Neutrophil (primary cell): ENCODE results near the gene TPRX1.

ENCODE experiments used
- H3K27ac ChIP-seq: fragments of 200-600 bp; sonication (generic); 2 replicates; pipeline ENCODE4 v1.5.1; 2016; ENCODE audit warnings: mild to moderate bottlenecking, moderate library complexity
- H3K27me3 ChIP-seq: fragments of 200-600 bp; sonication (generic); 2 replicates; pipeline ENCODE4 v1.6.0; 2016; ENCODE audit warnings: mild to moderate bottlenecking
- H3K36me3 ChIP-seq: fragments of 200-600 bp; sonication (generic); 2 replicates; pipeline ENCODE4 v1.5.1; 2017
- H3K4me1 ChIP-seq, 2 experiments: fragments of 200-600 bp in 1 of 2; sonication (generic) in 1 of 2; 1 replicate in 1 of 2; 2 replicates in 1 of 2; pipeline versions ENCODE4 v1.5.1 to v1.6.1; 2013 to 2016; ENCODE audit warnings: low read depth in 1 of 2, low read length in 1 of 2, mild to moderate bottlenecking in 1 of 2, moderate library complexity in 1 of 2; ENCODE audit not compliant: control insufficient read depth in 1 of 2, insufficient read depth in 1 of 2
- H3K4me3 ChIP-seq, 2 experiments: fragments of 200-600 bp in 1 of 2; sonication (generic) in 1 of 2; 1 replicate in 1 of 2; 2 replicates in 1 of 2; pipeline ENCODE4 v1.5.1; 2013 to 2016; ENCODE audit warnings: low read depth in 1 of 2, low read length in 1 of 2, mild to moderate bottlenecking in 1 of 2, moderate library complexity in 1 of 2
- H3K9me3 ChIP-seq: fragments of 200-600 bp; sonication (generic); 2 replicates; pipeline ENCODE4 v1.5.1; 2016
- TF ChIP-seq, protein P1 (sequence below): fragments of 200-600 bp; sonication (generic); IDR thresholded peaks from 2 replicates; pipeline ENCODE4 v1.5.1; 2016; ENCODE audit warnings: antibody characterized with exemption

TPRX1 gene

DNA sequence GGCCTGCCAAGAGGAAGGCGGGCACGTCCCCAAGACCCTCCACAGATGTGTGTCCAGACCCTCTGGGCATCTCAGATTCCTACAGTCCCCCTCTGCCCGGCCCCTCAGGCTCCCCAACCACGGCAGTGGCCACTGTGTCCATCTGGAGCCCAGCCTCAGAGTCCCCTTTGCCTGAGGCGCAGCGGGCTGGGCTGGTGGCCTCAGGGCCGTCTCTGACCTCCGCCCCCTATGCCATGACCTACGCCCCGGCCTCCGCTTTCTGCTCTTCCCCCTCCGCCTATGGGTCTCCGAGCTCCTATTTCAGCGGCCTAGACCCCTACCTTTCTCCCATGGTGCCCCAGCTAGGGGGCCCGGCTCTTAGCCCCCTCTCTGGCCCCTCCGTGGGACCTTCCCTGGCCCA, 35.1 kb upstream of the TPRX1 start:
- H3K4me1 ChIP-seq = no peaks in the 10 kb centered on the region
- no peak overlapping the region for H3K4me3 ChIP-seq
- H3K27ac ChIP-seq = no peak overlapping the region
- no peaks in the 10 kb centered on the region for H3K9me3 ChIP-seq
- TF ChIP-seq, protein P1, sequence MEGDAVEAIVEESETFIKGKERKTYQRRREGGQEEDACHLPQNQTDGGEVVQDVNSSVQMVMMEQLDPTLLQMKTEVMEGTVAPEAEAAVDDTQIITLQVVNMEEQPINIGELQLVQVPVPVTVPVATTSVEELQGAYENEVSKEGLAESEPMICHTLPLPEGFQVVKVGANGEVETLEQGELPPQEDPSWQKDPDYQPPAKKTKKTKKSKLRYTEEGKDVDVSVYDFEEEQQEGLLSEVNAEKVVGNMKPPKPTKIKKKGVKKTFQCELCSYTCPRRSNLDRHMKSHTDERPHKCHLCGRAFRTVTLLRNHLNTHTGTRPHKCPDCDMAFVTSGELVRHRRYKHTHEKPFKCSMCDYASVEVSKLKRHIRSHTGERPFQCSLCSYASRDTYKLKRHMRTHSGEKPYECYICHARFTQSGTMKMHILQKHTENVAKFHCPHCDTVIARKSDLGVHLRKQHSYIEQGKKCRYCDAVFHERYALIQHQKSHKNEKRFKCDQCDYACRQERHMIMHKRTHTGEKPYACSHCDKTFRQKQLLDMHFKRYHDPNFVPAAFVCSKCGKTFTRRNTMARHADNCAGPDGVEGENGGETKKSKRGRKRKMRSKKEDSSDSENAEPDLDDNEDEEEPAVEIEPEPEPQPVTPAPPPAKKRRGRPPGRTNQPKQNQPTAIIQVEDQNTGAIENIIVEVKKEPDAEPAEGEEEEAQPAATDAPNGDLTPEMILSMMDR = no peak
- H3K36me3 ChIP-seq = no peaks in the 10 kb centered on the region
- H3K27me3 ChIP-seq = no peaks in the 10 kb centered on the region

DNA sequence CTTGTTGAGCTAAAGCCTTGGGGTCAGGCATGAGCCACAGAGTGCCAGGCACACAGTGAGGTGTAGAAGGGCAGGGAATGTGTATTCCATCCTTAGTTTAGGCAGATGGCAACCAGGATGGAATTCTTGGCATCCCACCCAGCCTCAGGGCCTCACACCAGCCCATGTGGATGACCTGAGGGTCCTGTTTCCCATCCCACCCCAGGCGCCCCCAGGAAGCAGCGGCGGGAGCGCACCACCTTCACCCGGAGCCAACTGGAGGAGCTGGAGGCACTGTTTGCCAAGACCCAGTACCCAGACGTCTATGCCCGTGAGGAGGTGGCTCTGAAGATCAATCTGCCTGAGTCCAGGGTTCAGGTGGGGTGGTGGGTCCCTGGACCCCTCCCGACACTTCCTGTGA, 31.7 kb upstream of the TPRX1 start:
- H3K36me3 ChIP-seq = no peaks in the 10 kb centered on the region
- no peak overlapping the region for H3K4me3 ChIP-seq
- no peaks in the 10 kb centered on the region for H3K4me1 ChIP-seq
- H3K27ac ChIP-seq = no peak overlapping the region
- H3K27me3 ChIP-seq = no peaks in the 10 kb centered on the region
- no peaks in the 10 kb centered on the region for H3K9me3 ChIP-seq
- TF ChIP-seq, protein P1 = no peak

DNA sequence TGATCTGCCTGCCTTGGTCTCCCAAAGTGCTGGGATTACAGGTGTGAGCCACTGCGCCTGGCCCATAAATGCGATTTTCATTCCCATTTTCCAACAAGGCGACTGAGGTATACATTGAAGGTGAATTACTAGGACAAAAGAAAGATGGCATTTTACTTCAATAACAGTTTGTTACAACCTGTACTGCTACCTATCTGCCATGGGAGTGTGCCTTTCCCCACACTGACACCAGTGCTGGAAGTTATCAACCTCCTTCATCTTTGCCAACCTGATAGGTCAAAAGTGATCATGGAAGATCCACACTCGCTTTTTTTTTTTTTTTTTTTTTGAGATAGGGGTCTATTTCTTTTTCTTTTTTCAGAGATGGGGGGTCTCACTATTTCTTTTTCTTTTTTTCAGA, 28.4 kb upstream of the TPRX1 start:
- Histone ChIP-seq H3K36me3 (no peaks in the 10 kb centered on the region), H3K27ac (no peak overlapping the region), H3K9me3 (no peaks in the 10 kb centered on the region), H3K4me1 (no peaks in the 10 kb centered on the region), H3K27me3 (no peaks in the 10 kb centered on the region), H3K4me3 (no peak overlapping the region)
- TF ChIP-seq, protein P1 = no peak

DNA sequence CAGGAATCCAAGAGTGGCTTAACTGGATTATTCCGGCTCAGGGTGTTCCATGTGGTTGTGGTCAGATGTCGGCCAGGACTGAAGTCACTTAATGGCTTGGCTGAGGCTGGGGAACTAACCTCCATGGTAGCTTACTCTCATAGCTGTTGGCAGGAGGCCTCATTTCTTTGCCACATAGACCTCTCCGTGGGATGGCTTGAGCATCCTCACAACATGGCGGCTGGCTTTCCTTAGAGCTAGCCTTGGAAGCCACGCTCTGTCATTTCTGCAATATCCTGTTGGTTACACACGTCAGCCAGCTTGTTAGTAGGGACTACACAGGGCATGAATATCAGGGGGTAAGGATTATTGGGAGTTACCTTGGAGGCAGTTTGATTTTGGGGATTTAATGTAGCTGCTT, 22.4 kb upstream of the TPRX1 start:
- TF ChIP-seq, protein P1 = no peak
- Histone ChIP-seq H3K4me3 (no peak overlapping the region), H3K4me1 (no peaks in the 10 kb centered on the region), H3K27ac (no peak overlapping the region), H3K27me3 (peaks cover 4% of the 10 kb centered on the region), H3K9me3 (no peaks in the 10 kb centered on the region), H3K36me3 (no peaks in the 10 kb centered on the region)

DNA sequence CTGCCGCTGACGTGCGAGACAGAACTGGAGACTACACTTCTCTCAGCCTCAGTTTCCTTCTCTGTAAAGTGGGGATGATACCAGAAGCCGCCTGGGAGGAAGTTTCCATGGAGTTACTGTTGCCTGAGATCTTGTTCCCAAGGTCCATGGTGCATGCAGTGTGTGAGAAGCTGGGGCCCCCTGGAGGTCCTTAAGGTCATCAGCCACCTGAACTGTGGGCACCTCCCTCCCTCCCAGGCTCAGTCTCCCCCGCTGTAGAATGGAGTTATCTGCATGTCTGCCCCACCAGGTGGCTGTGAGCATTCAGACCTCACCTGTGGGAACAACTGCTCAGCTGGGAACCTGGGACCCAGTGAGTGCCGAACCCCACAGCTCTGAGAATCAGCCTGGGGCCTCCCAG, 20.0 kb upstream of the TPRX1 start:
- TF ChIP-seq, protein P1 = no peak
- no peaks in the 10 kb centered on the region for H3K36me3 ChIP-seq
- H3K4me1 ChIP-seq = no peaks in the 10 kb centered on the region
- H3K9me3 ChIP-seq = no peaks in the 10 kb centered on the region
- H3K27me3 ChIP-seq = peaks cover 26% of the 10 kb centered on the region
- no peak overlapping the region for H3K4me3 ChIP-seq
- no peak overlapping the region for H3K27ac ChIP-seq

DNA sequence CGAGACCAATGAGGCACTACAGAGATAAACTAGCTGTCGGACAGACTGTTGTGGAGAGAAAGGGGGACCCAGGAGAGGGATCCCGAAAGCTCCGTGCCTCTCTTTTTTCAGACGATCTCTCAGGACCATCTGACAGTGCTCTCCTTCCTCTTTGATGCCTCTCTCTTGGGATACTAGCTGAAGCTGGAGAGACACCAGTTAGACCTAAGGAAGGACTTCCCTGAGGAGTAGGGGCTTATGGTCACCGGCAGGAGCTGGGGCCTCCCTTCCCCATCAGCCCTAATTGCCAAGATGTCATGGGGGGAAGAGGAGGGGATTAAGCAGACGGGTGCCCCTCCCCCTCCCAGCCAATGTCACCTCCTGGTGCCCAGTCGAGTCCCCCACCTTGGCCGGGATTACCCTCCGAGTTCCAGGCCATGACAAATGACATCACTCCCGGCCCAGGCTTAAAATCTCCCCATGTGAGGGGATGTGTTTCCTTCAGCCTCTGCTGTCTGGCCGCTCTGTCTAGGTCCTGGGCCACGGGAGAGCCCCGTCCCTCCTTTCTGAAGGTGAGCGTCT, 17.2 kb upstream of the TPRX1 start, which contains the start of gene CRX:
Gene CRX, plus strand, starts transcription at position 478 of the 561 bp plus-strand sequence. CDS start 12,507 bp downstream, outside the sequence.
- H3K36me3 ChIP-seq = no peaks in the 10 kb centered on the region
- no peak within 1 kb of the TSS for H3K27ac ChIP-seq
- TF ChIP-seq, protein P1 = no peak
- H3K4me1 ChIP-seq = no peaks in the 10 kb centered on the region
- no peaks in the 10 kb centered on the region for H3K9me3 ChIP-seq
- no peak within 1 kb of the TSS for H3K4me3 ChIP-seq
- H3K27me3 ChIP-seq = peaks cover 38% of the 10 kb centered on the region
